CD14-positive monocyte (primary cell): Measurements from ENCODE around the gene RUSC2. TPM values are rescaled to one million over a fixed set of nuclear protein-coding genes. Genes with fewer than 3 reads are reported as not detected.

Source experiments
- DNase-seq, 3 donors: peaks; one replicate each; pipeline ENCODE4 v3.0.0-alpha.2; 2011 to 2022
- H2AFZ ChIP-seq: 2 replicates; pipeline ENCODE4 v1.6.0; 2012; ENCODE audit warnings: mild to moderate bottlenecking, low read depth, low read length, inconsistent platforms; ENCODE audit not compliant: insufficient read depth, poor library complexity, severe bottlenecking
- H3K27ac ChIP-seq, 2 donors: 1 replicate in 1 of 2; 2 replicates in 1 of 2; pipeline ENCODE4 v1.5.1; 2012 to 2013; ENCODE audit warnings: low read length in 2 of 2, control low read depth in 1 of 2, inconsistent platforms in 1 of 2, low read depth in 1 of 2, mild to moderate bottlenecking in 1 of 2
- H3K27me3 ChIP-seq, 2 donors: one replicate each; pipeline versions ENCODE4 v1.6.0 to v1.6.1; 2011 to 2013; ENCODE audit warnings: low read length in 2 of 2; ENCODE audit not compliant: control insufficient read depth in 2 of 2, insufficient read depth in 2 of 2
- H3K36me3 ChIP-seq, 2 donors: replicated peaks in 1 of 2; 1 replicate in 1 of 2; 2 replicates in 1 of 2; pipeline versions ENCODE4 v1.5.1 to v1.6.1; 2012 to 2013; ENCODE audit warnings: low read length in 2 of 2, control low read depth in 1 of 2, inconsistent platforms in 1 of 2, mild to moderate bottlenecking in 1 of 2; ENCODE audit not compliant: insufficient read depth in 2 of 2, control insufficient read depth in 1 of 2
- H3K4me1 ChIP-seq, 2 donors: 1 replicate in 1 of 2; 2 replicates in 1 of 2; pipeline versions ENCODE4 v1.5.1 to v1.6.1; 2012 to 2013; ENCODE audit warnings: low read length in 2 of 2, control low read depth in 1 of 2, inconsistent platforms in 1 of 2, mild to moderate bottlenecking in 1 of 2, moderate library complexity in 1 of 2; ENCODE audit not compliant: insufficient read depth in 2 of 2, control insufficient read depth in 1 of 2
- H3K4me2 ChIP-seq: replicated peaks from 2 replicates; pipeline ENCODE3; 2012; ENCODE audit warnings: low read length, moderate library complexity, mild to moderate bottlenecking; ENCODE audit not compliant: poor library complexity, severe bottlenecking; ENCODE audit errors: extremely low read depth
- H3K4me3 ChIP-seq, 3 experiments: fragments of 200-600 bp in 1 of 3; sonication (generic) in 1 of 3; replicated peaks in 1 of 3; 1 replicate in 2 of 3; 2 replicates in 1 of 3; pipeline ENCODE4 v1.5.1; 2011 to 2013; ENCODE audit warnings: low read length in 3 of 3, mild to moderate bottlenecking in 3 of 3, control low read depth in 2 of 3, low read depth in 2 of 3, inconsistent platforms in 1 of 3, moderate library complexity in 1 of 3
- H3K79me2 ChIP-seq: 2 replicates; pipeline ENCODE4 v1.6.0; 2012; ENCODE audit warnings: mild to moderate bottlenecking, control low read depth, inconsistent platforms, low read length, moderate library complexity; ENCODE audit not compliant: insufficient read depth
- H3K9ac ChIP-seq: 2 replicates; pipeline ENCODE4 v1.6.0; 2017; ENCODE audit warnings: low read length, mild to moderate bottlenecking; ENCODE audit not compliant: insufficient read depth, poor library complexity, severe bottlenecking
- H3K9me3 ChIP-seq, 2 donors: replicated peaks in 1 of 2; 1 replicate in 1 of 2; 2 replicates in 1 of 2; pipeline versions ENCODE4 v1.5.1 to v1.6.1; 2012 to 2013; ENCODE audit warnings: low read length in 2 of 2, control low read depth in 1 of 2; ENCODE audit not compliant: control insufficient read depth in 1 of 2, insufficient read depth in 1 of 2
- H4K20me1 ChIP-seq: 2 replicates; pipeline ENCODE4 v1.6.0; 2012; ENCODE audit warnings: mild to moderate bottlenecking, low read length, control low read depth, moderate library complexity; ENCODE audit not compliant: insufficient read depth
- H3K27ac Mint-ChIP-seq, 7 donors: one replicate each; pipeline ENCODE4 v1.8.0; 2020; ENCODE audit warnings: mild to moderate bottlenecking in 7 of 7, mixed read lengths in 7 of 7, moderate library complexity in 6 of 7, inconsistent platforms in 2 of 7
- H3K27me3 Mint-ChIP-seq, 3 donors: one replicate each; pipeline ENCODE4 v1.8.0; 2021 to 2022; ENCODE audit warnings: low read depth in 3 of 3, mild to moderate bottlenecking in 3 of 3, mixed read lengths in 3 of 3, moderate library complexity in 3 of 3, inconsistent platforms in 1 of 3
- H3K36me3 Mint-ChIP-seq, 2 donors: one replicate each; pipeline ENCODE4 v1.8.0; 2020; ENCODE audit warnings: mixed read lengths in 2 of 2, inconsistent platforms in 1 of 2, mild to moderate bottlenecking in 1 of 2
- H3K4me1 Mint-ChIP-seq: one replicate; pipeline ENCODE4 v1.8.0; 2020; ENCODE audit warnings: mild to moderate bottlenecking, mixed read lengths
- H3K4me3 Mint-ChIP-seq, 2 donors: one replicate each; pipeline ENCODE4 v1.8.0; 2020; ENCODE audit warnings: mild to moderate bottlenecking in 2 of 2, mixed read lengths in 2 of 2, moderate library complexity in 1 of 2
- H3K9me3 Mint-ChIP-seq, 7 donors: one replicate each; pipeline ENCODE4 v1.8.0; 2020 to 2022; ENCODE audit warnings: mixed read lengths in 7 of 7, mild to moderate bottlenecking in 6 of 7, moderate library complexity in 6 of 7, inconsistent platforms in 2 of 7
- WGBS: methylation state at CpG from one replicate; pipeline ENCODE4 v1.1.5; 2013; ENCODE audit warnings: missing lambda C conversion rate; ENCODE audit not compliant: insufficient coverage; 5-methylcytosine and 5-hydroxymethylcytosine counted together
- intact Hi-C, 2 donors: fragments of 100-400 bp; cut with micrococcal nuclease; formaldehyde crosslinking; loops; one replicate each; pipeline versions ENCODE4 v1.15.0 to v1.15.1; 2023
- polyA plus RNA-seq, 3 donors: library from polyadenylated mRNA; depleted of rRNA in 1 of 3; unstranded in 2 of 3; stranded (reverse) in 1 of 3; fragments of 300-500 nt in 2 of 3; fragments of >200 nt in 1 of 3; fragmentation: Illumina TruSeq in 2 of 3; gene quantifications; 1 replicate in 2 of 3; 2 replicates in 1 of 3; pipeline ENCODE4 v1.2.3, GENCODE V29; 2012 to 2021
- TF ChIP-seq, protein P1 (sequence below): fragments of 200-600 bp; IDR thresholded peaks from one replicate; pipeline ENCODE4 v1.8.0; 2022; ENCODE audit warnings: antibody characterized with exemption, mild to moderate bottlenecking

Gene RUSC2
- polyA plus RNA-seq, 3 donors, result 2.2 to 18.8 (median 3.7) TPM

GRCh38 chr9:35518981-35519679, 29.2 kb downstream of the RUSC2 start:
- H3K4me3 ChIP-seq, result no peak overlapping the region
- TF ChIP-seq, protein P1, sequence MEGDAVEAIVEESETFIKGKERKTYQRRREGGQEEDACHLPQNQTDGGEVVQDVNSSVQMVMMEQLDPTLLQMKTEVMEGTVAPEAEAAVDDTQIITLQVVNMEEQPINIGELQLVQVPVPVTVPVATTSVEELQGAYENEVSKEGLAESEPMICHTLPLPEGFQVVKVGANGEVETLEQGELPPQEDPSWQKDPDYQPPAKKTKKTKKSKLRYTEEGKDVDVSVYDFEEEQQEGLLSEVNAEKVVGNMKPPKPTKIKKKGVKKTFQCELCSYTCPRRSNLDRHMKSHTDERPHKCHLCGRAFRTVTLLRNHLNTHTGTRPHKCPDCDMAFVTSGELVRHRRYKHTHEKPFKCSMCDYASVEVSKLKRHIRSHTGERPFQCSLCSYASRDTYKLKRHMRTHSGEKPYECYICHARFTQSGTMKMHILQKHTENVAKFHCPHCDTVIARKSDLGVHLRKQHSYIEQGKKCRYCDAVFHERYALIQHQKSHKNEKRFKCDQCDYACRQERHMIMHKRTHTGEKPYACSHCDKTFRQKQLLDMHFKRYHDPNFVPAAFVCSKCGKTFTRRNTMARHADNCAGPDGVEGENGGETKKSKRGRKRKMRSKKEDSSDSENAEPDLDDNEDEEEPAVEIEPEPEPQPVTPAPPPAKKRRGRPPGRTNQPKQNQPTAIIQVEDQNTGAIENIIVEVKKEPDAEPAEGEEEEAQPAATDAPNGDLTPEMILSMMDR, result no peak
- Mint-ChIP-seq H3K36me3 (peaks cover 0 to 6% of the 10 kb centered on the region in 2 donors), H3K9me3 (no peaks in the 10 kb centered on the region), H3K27me3 (no peaks in the 10 kb centered on the region), H3K4me3 (no peak overlapping the region), H3K27ac (peak overlapping the region; percentile 53 to 81 (median 66)), H3K4me1 (peaks cover 37% of the 10 kb centered on the region)
- no peaks in the 10 kb centered on the region for H3K36me3 ChIP-seq
- WGBS, result 91% methylated on average over 4 of the region's 5 CpGs
- no peak for DNase-seq
- no peak overlapping the region for H3K4me2 ChIP-seq
- H3K27ac ChIP-seq, result peak overlapping the region in 1 of 2 donors; percentile 68
- peaks cover 15 to 22% of the 10 kb centered on the region in 2 donors for H3K4me1 ChIP-seq
- H3K9ac ChIP-seq, result no peak overlapping the region
- no peak overlapping the region for H2AFZ ChIP-seq
- intact Hi-C loops, result no loop called here
- no peaks in the 10 kb centered on the region for H3K27me3 ChIP-seq
- no peaks in the 10 kb centered on the region for H3K9me3 ChIP-seq
- peaks cover 37% of the 10 kb centered on the region for H4K20me1 ChIP-seq
- peaks cover 91% of the 10 kb centered on the region for H3K79me2 ChIP-seq

GRCh38 chr9:35519692-35520363, 29.9 kb downstream of the RUSC2 start:
- H3K4me1 ChIP-seq, result peaks cover 15 to 22% of the 10 kb centered on the region in 2 donors
- H3K9ac ChIP-seq, result no peak overlapping the region
- H3K36me3 Mint-ChIP-seq, result peaks cover 0 to 6% of the 10 kb centered on the region in 2 donors
- no peaks in the 10 kb centered on the region for H3K27me3 ChIP-seq
- TF ChIP-seq, protein P1, result no peak
- no peak overlapping the region for H3K4me3 ChIP-seq
- peaks cover 88% of the 10 kb centered on the region for H3K79me2 ChIP-seq
- WGBS, result 100% methylated on average over 1 of the region's 1 CpG
- intact Hi-C loops, result no loop called here
- no peak overlapping the region for H2AFZ ChIP-seq
- H3K4me3 Mint-ChIP-seq, result no peak overlapping the region
- peak overlapping the region in 1 of 2 donors; percentile 68 for H3K27ac ChIP-seq
- DNase-seq, result peak in 1 of 3 donors; percentile 27
- H4K20me1 ChIP-seq, result peaks cover 37% of the 10 kb centered on the region
- no peaks in the 10 kb centered on the region for H3K9me3 ChIP-seq
- no peaks in the 10 kb centered on the region for H3K27me3 Mint-ChIP-seq
- H3K36me3 ChIP-seq, result no peaks in the 10 kb centered on the region
- no peak overlapping the region for H3K4me2 ChIP-seq
- H3K9me3 Mint-ChIP-seq, result no peaks in the 10 kb centered on the region
- peak overlapping the region in 6 of 7 donors; percentile 16 to 80 (median 58) for H3K27ac Mint-ChIP-seq
- peaks cover 40% of the 10 kb centered on the region for H3K4me1 Mint-ChIP-seq
